Urothelium cell line (cell line): ENCODE measurements around the gene PPIP5K2.
"Not testable (repeated sequence)": the region's sequence is repeated elsewhere in the genome, so short reads cannot be mapped to it uniquely, and the experiment has no call there.

Experiments used
- DNase-seq: peaks from one replicate; pipeline ENCODE4 v3.0.0; 2011; ENCODE audit warnings: low spot score, mixed read lengths
- FAIRE-seq: peaks from 2 replicates; lab custom pipeline; 2011; peaks lifted over from hg19 to GRCh38; lab: Jason Lieb, UNC

Gene PPIP5K2

DNA sequence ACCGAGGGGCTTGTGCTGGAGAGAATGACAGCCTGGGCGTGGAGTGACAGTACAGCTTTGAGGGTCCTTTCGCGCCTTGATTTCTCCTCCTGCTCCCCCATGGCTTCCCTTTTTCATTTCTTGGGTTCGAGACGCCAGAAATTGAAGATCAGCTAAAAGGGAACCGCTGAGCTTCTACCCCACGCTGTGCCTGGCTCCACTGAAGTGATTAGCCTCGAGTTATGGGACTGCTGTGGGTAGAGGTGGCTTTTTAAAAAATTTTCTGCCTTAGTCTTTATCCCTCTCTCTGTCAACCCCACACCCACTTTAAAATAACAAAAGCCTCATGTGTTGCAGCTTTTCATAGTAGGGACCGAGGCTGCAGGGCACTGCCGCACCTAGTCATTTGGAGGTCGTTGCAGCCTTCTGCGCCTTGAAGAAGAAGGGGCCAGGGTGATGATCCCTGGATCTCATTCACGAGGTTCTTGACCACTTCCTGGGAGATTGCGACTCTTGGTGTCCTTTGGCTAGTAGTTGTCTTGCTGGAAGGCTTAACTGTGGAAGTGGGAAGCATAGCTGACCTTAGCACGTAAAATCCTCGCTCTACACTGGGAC lies 603 bp downstream of the PPIP5K2 start:
- FAIRE-seq (no peak), DNase-seq (peak; percentile 6)

- FAIRE-seq (no peak), DNase-seq (no peak)
These were observed 2.1 kb downstream of the PPIP5K2 start for GRCh38 chr5:103122242-103122641.

DNA sequence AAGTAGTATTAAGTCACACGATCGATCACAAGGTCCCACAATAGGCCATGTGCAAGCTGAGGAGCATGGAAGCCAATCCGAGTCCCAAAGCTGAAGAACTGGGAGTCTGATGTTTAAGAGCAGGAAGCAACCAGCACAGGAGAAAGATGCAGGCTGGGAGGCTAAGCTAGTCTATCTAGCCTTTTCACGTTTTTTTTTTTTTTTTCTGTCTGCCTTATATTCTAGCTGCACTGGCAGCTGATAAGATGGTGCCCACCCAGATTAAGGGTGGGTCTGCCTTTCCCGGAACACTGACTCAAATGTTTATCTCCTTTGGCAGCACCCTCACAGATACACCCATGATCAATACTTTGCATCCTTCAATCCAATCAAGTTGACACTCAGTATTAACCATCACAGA lies 6.5 kb downstream of the PPIP5K2 start:
- FAIRE-seq, result no peak
- no peak for DNase-seq

DNA sequence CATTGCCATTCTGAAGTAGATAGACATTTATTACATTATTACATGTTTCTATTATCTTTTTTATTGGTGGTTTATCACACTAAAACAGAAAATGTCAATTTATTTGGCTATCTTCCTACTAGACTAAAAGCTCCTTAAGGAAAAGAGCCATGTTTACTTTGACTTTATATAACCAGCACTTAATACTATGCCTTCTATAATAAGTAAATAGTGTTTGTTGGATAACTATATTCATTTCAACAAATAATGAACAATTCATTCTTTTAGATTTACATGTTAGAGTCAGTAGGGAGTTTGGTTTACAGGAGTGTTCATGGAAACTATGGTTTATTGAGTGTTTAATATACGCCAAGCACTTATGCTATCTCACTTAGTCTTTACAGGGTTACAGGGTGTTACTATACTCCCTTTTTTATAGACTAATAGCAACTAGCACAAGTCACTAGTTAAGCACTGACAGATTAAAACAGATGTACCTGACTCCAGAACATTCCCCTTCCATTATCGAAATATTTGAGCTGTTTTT lies 7.3 kb downstream of the PPIP5K2 start:
- FAIRE-seq (no peak), DNase-seq (no peak)

DNA sequence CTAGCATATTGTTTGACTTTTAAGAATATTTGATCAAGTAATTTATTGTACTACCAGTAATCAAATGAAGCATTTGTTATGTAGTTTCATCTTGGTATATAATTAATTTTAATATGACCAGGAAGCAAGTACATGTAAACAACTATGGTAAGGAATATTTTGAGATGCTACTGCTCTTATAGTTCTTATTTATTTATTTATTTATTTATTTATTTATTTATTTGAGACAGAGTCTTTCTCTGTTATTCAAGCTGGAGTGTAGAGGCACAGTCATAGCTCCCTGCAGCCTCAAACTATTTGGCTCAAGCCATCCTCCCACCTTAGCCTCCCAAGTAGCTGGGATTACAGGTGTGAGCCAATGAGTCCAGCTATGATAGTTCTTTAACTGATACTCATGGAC lies 8.1 kb downstream of the PPIP5K2 start:
- no peak for DNase-seq
- FAIRE-seq, result no peak

- FAIRE-seq, result no peak
These were observed 12.6 kb downstream of the PPIP5K2 start for GRCh38 chr5:103132684-103133083.

GRCh38 chr5:103133231-103133630 lies 13.1 kb downstream of the PPIP5K2 start:
- FAIRE-seq (no peak), DNase-seq (no peak)

More at GRCh38 chr5:103132684-103133083, 12.6 kb downstream of the PPIP5K2 start:
- DNase-seq, result no peak

DNA sequence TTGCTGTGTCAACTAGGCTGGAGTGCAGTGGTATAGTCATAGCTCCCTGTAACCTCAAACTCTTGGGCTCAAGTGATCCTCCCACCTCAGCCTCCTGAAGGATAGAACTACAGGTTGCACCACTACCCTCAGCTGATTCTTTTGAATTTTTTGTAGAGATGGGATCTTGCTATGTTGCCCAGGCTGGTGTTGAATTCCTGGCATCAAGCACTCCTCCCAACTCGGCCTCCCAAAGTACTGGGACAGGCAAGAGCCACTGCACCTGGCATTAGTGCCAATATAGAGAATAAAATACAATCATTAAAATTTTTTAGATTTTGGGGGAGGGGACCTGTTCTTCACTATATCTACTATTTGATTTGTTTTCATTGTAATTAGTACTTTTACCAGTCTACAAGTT lies 15.4 kb downstream of the PPIP5K2 start:
- no peak for FAIRE-seq
- no peak for DNase-seq

- FAIRE-seq (no peak), DNase-seq (no peak)
These were observed 18.1 kb downstream of the PPIP5K2 start for GRCh38 chr5:103138202-103138690.

GRCh38 chr5:103139264-103139865 lies 19.3 kb downstream of the PPIP5K2 start:
- FAIRE-seq (no peak), DNase-seq (peak; percentile 56)

GRCh38 chr5:103142132-103142531 lies 22.0 kb downstream of the PPIP5K2 start:
- FAIRE-seq, DNase-seq: not testable (repeated sequence)

GRCh38 chr5:103145196-103145595 lies 25.1 kb downstream of the PPIP5K2 start:
- no peak for FAIRE-seq
- no peak for DNase-seq

DNA sequence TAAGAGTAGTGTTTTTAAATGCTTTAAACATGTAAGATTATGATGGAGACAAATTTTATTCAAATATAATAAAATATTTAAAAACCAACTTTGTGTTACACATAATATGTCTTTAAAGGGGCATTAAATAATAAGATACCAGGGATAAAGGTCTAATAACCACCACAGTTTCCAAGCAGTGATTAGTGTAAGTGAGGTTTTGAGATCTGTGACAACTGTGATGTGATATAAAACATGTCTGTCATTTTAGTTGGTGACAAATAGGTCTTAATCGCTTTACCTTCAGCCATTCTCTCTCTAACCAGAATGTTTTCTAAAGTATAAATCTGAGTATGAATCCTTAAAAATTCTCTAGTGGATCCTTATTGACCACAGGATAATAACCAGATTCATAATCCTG lies 28.1 kb downstream of the PPIP5K2 start:
- no peak for DNase-seq
- FAIRE-seq, result no peak

GRCh38 chr5:103151156-103151555 lies 31.1 kb downstream of the PPIP5K2 start:
- no peak for FAIRE-seq
- DNase-seq, result no peak

- no peak for DNase-seq
- no peak for FAIRE-seq
These were observed 46.6 kb downstream of the PPIP5K2 start for GRCh38 chr5:103166706-103167105.

- FAIRE-seq (no peak), DNase-seq (no peak)
These were observed 54.0 kb downstream of the PPIP5K2 start for GRCh38 chr5:103174147-103174546.

DNA sequence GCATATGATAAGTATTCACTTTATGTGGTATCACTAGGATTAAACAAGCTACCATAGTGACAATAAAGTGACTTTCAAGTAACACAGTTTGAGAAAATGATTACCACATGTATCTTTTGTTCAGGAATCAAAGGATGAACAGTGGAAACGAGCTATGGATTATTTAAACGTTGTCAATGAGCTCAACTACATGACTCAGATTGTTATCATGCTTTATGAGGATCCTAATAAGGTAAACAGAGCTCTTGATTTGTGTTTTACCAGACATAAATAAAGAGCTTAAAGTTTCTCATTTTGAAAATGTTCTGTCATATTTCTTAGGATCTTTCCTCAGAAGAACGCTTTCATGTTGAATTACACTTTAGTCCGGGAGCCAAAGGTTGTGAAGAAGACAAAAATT lies 57.4 kb downstream of the PPIP5K2 start:
- FAIRE-seq, result no peak
- DNase-seq, result no peak

DNA sequence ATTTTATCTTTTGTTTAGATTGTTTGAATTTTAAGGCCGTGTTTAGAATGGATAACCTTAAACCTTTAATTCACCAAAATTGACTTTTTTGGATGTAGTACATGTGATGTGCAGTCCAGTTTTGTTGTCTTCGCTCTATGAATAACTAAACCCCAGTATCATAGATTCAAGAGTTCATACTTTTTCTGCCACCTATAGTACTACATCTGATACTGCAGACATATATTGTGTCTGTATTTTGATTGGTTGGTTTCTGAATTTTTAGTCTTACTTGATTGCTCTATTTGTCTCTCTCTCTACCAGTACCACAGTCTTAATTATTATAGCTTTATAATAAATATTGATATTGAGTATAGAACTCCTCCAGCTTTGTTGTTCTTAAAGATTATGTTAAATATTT lies 58.1 kb downstream of the PPIP5K2 start:
- no peak for DNase-seq
- no peak for FAIRE-seq

DNA sequence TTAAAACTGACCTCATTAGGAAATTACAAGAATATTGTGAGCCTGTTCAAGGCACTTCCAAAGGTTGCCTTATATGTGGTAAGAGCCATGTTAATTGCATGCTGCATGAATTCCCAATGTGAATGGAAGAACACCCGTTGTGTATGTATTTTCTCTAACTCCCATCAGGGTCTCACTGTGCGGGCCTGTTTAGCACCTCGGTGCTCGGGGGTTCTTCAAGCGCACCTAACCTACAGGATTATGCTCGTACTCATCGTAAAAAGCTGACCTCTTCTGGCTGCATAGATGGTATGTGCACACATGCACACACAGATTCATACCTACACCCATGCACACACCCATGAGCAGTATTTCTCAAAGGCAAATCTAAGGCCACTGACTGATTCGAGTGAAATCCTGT lies 66.1 kb downstream of the PPIP5K2 start:
- FAIRE-seq, result no peak

GRCh38 chr5:103188436-103188835 lies 68.3 kb downstream of the PPIP5K2 start:
- no peak for FAIRE-seq
- DNase-seq, result no peak

More for the DNA sequence above, 66.1 kb downstream of the PPIP5K2 start:
- no peak for DNase-seq

DNA sequence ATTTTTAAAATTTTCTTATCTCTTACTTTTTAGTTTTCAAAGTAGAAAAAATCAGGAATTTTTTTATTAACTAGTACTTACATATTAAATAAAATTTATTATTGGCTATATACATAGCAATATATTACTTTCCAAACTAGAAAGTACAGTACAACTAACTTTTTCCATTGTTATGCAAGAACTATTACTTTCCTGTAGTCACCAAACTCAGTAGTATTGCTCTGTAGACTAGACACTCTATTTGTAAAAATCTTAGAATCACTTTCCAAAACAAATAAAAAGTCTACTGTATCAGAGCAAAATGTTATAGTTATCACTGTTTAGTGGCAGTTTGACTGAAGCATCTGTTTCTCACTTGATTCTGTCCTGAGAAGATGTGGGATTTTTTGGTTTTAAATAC lies 83.1 kb downstream of the PPIP5K2 start:
- no peak for DNase-seq
- FAIRE-seq, result no peak

DNA sequence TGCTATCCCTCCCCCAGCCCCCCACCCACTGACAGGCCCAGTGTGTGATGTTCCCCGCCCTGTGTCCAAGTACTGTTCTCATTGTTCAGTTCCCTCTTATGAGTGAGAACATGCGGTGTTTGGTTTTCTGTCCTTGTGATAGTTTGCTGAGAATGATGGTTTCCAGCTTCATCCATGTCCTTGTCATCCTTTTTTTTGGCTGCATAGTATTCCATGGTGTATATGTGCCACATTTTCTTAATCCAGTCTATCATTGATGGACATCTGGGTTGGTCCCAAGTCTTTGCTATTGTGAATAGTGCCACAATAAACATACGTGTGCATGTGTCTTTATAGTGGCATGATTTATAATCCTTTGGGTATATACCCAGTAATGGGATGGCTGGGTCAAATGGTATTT lies 84.9 kb downstream of the PPIP5K2 start:
- DNase-seq, FAIRE-seq: not testable (repeated sequence)
